ENCODE data around the gene ANK2.

DNA sequence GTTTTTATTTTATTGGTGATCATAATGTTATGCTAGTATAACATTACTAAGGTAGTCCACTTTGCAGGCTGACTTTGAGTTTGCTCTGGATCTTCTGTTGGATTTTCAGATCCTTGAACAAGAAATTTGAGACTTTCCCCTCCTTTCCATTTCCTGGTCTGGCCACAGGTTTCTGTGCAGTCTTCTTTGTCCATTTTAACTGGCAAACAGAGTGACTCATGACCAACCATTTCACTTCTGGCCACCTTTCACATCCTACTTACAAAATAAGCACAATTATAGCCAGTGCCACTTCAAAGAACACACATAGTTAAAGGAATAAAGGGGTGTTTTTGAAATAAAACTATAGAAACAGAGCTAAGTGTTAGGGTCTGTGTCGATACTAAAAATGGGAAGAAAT is 8.4 kb downstream of the ANK2 start:
- TF ChIP-seq, protein P1, sequence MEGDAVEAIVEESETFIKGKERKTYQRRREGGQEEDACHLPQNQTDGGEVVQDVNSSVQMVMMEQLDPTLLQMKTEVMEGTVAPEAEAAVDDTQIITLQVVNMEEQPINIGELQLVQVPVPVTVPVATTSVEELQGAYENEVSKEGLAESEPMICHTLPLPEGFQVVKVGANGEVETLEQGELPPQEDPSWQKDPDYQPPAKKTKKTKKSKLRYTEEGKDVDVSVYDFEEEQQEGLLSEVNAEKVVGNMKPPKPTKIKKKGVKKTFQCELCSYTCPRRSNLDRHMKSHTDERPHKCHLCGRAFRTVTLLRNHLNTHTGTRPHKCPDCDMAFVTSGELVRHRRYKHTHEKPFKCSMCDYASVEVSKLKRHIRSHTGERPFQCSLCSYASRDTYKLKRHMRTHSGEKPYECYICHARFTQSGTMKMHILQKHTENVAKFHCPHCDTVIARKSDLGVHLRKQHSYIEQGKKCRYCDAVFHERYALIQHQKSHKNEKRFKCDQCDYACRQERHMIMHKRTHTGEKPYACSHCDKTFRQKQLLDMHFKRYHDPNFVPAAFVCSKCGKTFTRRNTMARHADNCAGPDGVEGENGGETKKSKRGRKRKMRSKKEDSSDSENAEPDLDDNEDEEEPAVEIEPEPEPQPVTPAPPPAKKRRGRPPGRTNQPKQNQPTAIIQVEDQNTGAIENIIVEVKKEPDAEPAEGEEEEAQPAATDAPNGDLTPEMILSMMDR (conservative IDR thresholded peaks at IDR 0.05; ENCODE audit: low read length), result no peak
- TF ChIP-seq EZH2phosphoT487 (IDR thresholded peaks at IDR 0.05; ENCODE audit: borderline replicate concordance), result no peak

Data from Loucy (cell line).